HG03196 (cell line): ENCODE measurements around the gene ADAMTS16.

Source experiments
- ATAC-seq: cut with Tn5 transposase; IDR thresholded peaks from one replicate; pipeline ENCODE4 v1.9.1; 2021; ENCODE audit not compliant: unreplicated experiment

Gene ADAMTS16

DNA sequence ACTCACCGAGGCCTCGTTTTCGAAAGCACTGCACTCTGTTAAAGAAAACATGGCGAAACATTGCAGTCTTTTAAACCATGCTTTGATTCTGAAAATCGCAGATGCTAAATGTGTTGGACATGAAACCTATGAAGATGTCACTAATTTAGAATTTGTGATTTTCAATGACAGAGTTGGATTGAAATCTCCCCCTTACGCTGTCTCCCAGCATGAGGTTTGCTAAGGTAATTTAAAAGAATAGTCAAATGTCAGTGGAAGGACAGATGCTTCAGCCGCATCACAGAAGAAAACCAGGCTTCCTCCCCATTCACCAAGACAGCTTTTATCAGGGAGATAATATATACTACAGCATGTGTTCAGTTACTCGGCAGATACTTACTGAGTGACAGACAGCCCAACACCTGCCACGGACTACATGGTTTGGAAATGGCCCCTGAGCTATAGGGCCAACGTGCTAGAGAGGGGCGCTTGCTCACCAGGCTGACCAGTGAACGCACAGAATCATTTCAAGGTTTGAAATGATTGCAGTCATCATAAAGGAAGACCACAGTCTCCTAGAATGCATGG lies 136.9 kb downstream of the ADAMTS16 start:
- ATAC-seq = no peak

DNA sequence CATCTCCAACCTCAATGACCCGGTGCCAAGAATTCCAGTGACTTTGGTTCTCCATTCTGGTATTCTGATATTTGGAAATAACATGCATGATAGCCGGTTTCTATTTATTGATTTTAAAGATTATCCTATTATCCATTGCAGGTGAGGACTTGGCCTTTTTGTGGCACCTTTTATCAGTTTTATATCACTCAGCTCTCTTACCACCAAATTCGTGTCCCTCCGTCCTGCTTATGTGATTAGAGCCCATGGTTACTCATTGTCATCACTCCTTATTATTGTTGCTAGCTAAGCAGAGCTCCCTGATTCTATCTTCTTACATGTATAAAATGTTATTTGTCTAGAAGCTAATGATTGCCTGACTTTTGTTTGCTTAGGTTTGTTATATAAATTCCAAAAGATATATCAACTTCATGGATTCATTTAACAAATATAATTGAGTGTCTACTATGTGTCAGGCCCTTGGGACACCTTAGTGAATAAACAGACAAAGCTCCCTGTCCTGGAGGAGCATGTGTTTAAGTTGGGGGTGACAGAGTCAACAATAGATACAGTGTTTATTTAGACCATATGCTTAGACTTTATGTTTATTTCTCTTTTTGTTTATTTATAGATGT lies 138.2 kb downstream of the ADAMTS16 start:
- ATAC-seq = no peak

DNA sequence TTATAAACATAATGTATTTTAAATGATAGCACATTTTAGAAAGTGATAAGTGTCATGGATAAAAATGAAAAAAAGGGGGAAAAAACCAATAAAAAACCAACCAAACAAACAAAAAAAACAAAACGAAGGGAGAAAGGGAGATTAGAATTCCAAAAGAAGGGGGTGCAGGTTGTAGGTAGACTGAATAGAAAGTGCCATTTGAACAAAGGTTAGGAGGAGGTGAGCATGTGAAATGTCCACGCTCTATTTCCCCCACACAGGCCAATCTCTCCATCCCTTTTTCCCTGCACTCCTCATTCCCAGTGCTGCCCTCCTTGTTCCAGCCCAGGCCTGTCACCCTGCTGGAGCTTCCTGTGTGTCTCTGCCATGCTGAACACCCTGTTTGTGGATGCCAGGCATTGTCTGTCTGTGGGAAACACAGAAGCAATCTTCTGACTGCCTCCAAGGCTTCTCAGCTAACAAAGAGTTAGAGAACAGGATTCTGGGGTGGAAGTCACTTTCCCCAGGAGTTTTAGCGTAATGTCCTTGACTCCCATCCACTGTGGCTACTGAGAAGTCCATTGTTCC lies 138.8 kb downstream of the ADAMTS16 start:
- no peak for ATAC-seq

DNA sequence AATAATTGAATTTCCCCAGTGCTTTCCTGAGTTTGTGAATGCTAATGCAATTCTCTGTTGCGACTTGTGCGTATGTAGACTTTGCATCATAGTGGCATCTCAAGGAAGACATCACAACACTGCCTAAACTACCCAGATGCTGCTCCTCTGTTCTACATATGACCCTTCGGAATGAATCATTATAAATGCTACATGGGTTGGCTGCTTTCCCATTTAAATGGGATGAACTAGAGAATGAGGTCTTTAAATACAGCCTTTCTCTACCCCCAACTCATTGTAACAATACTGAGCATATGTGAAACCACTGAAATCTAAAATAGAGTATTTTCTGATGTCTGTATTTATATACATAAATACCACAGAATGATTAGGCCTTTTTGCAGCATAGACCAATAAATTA lies 145.8 kb downstream of the ADAMTS16 start:
- no peak for ATAC-seq

DNA sequence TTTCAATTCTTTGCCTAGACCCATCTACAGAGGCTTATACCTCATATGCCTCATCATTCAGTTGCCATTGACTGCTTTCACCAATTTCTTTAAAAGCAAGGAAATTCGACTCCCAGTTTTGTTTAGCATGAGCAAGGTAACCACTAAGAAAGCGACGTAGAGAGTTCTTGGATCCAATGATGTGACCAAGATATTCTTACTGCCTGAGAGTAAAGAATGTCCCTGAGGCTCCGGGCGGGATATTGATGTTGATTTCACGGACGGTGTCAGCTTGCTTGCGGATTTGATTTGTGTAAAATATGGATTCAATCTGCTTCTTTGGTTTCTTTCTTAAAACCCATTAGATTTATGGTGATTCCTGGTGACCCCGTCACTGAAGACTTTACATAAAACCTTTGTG lies 147.3 kb downstream of the ADAMTS16 start:
- no peak for ATAC-seq

DNA sequence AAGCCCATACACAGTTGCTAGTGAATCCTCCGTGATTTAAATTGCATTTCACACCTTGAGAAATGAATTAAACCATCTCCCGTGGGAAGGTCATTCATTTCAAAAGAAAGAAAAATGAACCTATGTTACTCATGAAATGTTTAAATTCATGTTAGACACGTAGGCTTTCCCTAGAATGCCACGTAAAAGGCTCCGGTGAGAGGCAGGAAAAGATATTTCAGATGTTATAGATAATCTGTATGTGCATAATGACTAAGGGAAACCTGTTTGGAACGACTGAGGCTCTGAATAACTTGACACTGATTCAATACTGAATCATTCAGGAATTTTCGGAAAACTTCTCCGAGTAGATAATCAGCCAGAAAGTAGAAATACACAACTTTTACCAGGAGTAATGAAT lies 148.1 kb downstream of the ADAMTS16 start:
- ATAC-seq = no peak

DNA sequence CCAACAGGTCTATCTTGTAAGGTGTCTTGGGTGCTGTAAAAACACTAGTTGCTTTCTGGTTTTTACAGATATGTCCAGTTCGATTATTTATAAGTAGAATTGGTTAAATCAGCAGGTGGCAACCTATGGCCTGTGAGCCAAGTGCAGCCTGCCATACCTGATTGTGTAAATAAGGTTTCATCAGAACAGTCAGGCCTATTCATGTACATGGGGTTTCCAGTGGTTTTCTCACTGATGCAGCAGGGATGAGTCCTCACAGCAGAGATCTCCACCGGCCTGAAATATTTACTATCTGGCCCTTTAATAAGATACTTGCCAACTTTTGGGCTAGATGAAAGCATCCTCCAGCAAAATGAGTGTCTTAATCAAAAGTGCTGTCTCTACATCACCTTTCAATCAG lies 149.4 kb downstream of the ADAMTS16 start:
- ATAC-seq = no peak

DNA sequence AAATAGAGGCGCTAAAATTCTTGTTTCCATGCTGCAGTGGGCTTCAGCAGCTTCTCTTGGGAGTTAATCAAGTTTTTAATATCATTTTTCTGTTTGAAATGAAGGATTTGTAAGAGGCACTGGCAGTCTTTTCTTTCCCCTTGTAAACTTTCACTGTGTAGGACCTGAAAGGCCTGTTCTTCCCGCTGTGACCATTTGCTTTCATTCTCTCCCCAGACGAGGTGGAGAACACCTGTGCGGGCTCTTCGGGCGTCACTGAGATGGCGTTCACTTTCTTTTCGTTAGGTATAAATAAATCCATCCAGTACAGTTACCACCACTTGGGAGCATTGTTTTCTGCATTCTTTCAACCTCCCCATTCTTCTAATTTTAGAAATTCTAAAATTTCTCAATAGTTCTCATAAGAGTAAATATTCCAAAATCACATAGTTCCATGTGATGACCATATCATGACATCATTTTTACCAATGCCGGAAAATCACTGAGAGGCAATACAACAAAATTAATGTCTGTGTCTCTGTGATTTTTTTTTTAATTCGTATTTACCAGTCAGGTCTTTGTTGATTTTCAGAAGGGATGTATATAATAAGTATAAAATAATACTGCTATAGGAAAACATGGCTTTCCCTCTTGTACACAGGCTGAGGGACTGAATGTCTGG lies 150.7 kb downstream of the ADAMTS16 start:
- no peak for ATAC-seq

DNA sequence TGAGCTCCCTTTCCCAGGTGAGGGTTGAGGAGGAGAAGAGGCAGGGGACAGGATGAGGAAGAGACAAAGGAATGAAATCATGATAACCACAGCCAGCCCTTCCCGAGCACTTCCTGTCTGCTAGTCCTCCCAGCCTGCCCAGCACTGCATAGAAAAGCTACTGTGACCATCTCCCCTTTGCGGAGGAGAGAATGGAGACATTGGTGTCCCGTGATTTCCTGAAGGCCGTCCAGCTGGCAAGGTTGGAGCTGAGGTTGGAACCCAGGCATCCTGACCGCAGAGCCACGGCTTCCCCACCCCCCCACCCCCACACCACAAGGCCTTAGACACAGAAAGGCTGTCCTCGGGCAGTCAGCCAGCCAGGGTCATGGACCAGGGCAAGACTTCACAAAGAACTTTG lies 151.2 kb downstream of the ADAMTS16 start:
- ATAC-seq = no peak

DNA sequence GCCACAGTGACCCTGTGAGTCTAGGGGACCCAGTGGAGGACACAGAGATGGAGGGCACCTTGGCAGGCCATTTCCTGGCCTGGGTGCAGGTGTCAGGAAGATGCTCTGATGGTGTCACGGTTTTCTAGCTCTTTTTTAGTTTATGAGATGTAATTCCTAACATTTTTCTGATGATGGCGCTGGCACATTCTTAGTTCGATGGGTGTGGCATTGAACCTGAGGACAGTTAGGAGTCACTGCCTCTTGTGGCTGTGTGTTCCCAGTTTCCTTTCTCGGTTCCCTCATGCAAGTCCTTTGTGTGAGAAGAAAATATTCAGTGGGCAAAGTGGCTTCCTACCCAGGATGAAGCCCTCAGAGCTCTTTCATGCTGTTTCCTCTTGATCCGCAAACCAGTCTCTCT lies 152.9 kb downstream of the ADAMTS16 start:
- no peak for ATAC-seq

DNA sequence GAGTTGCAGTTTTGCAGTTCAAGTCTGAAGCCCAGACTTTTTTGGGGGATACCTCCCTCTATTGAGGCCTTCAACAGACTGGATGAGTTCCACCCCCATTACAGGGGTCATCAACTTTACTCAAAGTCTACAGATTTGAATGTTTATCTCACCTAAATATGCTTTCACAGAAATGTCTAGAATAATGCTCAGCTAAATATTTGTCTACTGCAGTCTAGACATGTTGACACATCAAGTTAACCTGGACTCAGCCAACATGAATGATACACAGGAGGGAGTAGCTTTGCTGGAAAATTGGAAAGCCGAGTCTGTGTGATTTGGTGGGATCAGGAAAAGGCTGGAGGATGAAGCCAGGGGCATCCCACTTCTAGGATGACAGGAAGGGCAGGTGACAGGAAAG lies 154.3 kb downstream of the ADAMTS16 start:
- no peak for ATAC-seq

DNA sequence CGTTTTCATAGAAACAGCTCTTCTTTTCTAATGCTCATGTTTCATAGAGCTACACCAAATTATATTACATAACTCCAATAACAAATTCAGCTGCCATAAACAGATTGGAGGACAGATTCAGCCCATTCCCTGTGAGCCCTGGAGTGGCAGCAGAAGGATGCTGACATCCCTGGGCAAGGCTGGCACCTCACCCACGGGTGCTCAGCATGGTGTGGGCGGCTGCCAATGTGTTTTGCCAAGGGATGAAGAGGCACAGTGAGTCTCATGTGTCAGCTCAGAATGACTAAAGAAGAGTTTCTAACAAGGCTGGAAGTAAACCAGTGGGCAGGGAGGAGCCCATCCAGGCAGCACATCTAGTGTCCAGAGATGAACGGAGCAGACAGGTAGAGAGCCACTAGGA lies 155.2 kb downstream of the ADAMTS16 start:
- no peak for ATAC-seq

DNA sequence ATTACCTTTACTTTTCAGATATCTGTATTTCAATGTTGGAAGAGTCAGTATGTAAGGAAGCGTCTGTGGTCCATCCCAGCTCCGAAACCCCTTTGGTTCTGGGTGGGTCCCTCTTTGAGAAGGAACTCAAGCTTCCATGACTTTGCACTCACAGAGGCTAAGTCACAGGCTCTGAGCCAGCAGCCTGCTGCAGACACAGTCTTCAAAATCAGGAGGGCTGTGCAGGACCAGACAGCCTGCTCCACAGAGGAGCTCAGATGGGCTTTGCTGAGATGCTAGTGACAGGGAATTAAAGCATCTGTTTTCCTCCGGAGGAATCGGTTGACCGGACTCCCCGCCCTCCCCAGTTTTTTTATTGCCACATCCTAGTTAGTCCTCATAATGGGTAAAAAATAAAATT lies 155.9 kb downstream of the ADAMTS16 start:
- ATAC-seq = no peak

DNA sequence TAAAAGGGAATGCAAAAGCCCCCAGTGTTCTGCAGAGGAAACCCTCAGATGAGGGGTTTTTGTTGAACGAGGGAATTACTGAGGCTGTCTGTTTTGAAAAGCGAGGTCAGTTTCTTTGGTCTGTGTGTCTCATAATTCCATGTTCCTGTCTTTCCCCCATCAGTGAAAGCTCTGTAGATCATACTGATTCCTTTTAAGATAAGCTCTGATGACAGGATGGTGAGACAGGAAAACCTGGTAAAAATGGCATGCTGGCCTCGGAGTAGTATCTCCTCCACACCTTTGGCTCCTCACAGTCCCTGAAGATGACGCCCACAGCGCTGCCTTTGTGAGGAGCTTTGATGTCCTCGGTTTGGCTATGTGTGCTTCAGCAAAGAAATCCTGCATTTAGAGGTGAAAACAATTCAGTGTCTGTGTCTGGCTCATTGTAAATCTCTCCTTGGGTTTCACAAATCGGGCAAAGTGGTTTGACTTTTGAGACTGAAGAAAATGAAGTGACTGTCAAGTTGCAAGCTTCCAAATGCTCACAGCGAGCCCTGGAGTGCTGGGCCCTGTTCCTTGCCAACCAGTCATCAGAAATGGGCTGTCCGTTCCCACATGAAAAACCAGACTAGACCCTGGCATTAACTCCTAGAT lies 157.4 kb downstream of the ADAMTS16 start:
- ATAC-seq = no peak

DNA sequence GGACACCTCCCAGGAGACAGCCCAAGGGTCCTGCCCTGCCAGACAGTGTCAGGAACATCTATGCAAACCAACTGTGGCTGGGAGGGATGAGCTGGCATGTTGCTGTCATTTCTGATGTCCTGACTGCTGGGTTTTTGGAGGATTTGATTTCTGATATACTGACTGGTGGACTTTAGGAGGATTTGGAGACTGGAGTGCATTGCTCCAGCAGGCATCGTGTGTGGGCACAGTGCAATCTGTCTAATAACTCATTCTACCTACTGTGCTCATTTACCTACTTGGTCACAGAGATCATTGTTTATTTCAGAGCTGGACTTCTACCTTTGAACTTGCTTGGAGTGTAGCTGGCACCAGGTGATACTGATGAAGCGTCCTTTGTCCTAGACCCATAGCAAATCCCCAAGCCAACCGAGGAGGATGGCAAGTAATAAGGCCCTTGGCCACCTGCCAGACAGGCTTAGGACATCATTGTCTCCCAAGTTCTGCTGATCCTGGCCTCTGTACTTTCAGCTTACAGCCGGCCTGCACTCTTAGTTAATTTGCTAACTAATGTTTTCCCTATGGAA lies 158.0 kb downstream of the ADAMTS16 start:
- ATAC-seq = no peak

DNA sequence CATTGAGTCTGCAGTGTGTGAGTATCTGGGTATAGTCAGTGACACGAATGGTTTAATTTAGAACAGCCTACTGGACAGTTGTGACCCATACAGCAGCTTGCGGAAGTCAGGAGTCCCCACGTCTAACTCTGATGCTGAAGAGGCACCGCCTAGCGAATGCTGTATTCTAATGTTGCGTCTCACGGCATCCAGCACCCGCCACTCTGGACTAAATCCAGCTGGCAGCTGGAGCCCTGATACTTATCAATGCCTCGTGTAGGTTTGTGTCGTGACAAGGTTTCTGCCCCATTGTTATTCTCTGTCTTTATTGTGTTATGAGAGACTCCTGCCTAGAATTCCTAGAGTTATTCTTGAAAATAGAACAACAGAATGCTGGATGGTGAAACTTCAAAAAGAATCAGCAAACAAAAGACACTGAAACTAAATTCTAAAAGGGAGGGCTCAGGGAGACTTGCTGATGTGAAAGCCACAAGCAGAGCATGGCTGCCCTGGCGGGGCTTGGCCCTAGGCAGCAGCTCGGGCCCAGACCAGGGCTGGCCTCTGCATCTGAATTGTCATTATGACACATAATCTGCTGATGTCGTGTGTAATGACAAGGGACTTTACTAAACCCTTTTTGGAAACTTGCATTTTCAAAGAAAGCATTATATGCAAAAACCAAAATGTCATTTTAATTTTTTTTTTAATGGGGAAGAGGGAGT lies 158.9 kb downstream of the ADAMTS16 start:
- no peak for ATAC-seq

DNA sequence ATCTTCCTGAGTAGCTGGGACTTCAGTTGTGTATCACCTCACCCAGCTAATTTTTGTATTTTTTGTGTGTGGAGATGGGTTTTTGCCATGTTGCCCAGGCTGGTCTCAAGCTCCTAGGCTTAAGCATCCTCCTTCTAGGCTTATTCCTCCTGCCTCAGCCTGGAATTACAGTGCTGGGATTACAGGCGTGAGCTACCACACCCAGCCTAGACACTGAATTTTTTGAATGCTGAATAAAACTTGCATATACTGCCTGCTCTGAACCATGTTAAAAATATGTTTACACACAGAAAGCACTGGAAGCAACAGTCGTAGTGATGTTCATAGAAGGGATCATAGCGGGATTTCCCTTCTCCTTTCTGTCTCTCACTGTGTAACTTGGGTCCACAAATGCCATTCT lies 161.0 kb downstream of the ADAMTS16 start:
- ATAC-seq = no peak

DNA sequence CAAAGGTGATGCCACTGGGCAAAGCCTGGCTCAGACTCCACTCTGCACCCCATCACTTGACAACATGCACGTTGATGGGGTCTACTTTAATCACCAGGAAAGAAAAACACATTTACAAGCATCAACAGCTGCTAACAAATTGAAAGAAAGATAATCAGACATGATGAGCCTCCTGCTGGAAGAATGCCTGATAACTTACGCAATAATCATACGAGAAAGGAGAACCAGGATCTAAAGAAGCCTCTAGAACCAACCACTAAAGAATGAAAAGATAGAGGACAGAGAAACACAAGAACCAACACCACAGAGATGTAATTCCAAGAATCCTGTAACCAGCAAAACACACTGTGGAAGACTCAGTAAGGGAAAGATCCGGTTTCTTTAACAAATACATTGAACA lies 162.1 kb downstream of the ADAMTS16 start:
- no peak for ATAC-seq

DNA sequence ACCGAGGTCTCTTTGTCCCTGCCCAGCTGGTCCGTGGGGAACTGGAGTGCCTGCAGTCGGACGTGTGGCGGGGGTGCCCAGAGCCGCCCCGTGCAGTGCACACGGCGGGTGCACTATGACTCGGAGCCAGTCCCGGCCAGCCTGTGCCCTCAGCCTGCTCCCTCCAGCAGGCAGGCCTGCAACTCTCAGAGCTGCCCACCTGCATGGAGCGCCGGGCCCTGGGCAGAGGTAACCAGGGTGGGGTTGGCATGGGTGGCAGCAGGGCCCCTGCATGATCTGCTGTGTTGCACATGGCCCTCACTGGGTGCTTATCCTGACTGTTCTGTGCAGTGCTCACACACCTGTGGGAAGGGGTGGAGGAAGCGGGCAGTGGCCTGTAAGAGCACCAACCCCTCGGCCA lies 163.1 kb downstream of the ADAMTS16 start:
- no peak for ATAC-seq

DNA sequence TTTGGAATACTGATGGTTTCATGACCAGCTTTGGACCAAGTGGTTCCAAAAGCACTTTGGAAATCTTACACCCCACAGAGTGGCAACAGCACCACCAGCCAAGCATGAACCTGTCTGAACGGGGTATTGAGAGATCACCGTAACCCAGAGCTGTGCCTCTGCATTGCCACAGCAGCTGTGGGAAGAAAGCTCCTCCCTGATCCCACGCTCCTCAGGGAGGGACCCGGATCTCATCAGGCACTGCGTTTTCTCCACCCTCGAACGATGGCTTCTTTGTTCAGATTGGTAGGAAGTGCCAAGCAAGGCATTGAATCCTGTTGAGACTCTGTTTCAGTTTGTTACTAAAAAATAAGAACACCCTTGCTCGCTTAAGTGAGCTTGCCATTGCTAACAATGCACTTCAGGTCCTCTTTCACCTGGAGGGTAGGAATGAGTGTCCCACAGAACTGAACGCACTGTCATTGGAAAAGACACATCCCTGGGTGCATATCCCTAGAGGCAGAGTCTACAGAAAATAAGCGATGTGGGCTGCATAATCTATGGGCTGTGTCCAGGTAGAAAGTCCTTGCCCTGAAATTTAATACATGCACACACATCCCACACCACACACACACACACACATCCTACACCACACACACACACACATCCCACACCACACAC lies 164.4 kb downstream of the ADAMTS16 start:
- no peak for ATAC-seq

DNA sequence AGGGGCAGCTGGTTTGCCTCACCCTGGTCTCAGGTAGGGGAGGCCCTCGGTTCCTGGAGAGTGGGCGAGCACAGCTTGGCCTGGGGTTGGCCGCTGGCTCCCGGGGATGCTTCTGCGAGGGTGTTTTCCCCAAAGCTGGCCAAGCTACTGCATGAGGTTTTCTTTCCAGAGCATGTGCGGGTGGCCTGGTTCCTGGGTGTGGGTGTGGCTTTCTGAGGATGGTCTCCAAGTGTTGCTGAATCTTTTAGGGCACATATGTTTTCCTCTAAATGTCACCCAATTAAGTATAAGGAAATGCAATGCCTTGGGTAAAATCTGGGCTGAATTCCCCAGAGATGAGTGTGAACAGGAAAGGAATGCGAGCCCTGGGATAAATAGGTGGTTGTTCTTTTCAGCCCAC lies 166.6 kb downstream of the ADAMTS16 start:
- ATAC-seq = no peak
